GM18508 (cell line): Measurements from ENCODE around the gene CDK16.
"Not testable (repeated sequence)": the region's sequence is repeated elsewhere in the genome, so short reads cannot be mapped to it uniquely, and the experiment has no call there.

Experiments
- ATAC-seq: cut with Tn5 transposase; IDR thresholded peaks from one replicate; pipeline ENCODE4 v1.9.1; 2021; ENCODE audit warnings: moderate number of reproducible peaks; ENCODE audit not compliant: insufficient read depth, unreplicated experiment

The CDK16 gene

GRCh38 chrX:47242321-47242720 lies 23.8 kb downstream of the CDK16 start:
- ATAC-seq, result no peak

DNA sequence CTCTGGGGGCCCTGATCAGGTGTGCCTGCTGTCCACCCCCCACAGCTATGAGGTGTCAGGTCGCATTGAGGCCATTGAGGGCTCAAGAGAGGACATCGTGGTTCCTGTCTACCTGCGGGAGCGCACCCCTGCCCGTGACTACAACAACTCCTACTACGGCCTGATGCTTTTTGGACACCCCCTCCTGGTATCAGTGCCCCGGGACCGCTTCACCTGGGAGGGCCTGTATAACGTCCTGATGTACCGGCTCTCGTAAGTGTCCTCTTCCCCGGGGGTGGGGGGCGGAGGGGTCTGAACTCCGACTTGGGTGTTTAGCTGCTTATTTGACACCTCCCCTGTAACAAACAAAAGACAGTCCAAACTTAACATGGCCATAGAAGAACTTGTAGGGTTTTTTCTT lies 24.9 kb downstream of the CDK16 start:
- ATAC-seq, result no peak

DNA sequence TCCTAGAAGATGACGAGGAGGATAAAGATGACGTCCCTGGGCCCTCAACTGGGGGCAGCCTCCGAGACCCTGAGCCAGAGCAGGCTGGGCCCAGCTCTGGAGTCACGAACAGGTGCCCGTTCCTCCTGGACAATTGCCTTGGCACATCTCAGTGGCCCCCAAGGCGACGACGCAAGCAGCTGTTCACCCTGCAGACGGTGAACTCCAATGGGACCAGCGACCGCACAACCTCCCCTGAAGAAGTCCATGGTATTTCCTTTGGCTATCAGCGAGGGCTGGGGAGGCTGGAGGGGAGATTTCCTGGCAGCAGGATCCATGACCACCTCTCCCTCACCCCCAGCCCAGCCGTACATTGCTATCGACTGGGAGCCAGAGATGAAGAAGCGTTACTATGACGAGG lies 26.2 kb downstream of the CDK16 start:
- no peak for ATAC-seq

- no peak for ATAC-seq
Observed at GRCh38 chrX:47245156-47245555, 26.7 kb downstream of the CDK16 start.

- ATAC-seq, result no peak
Observed at GRCh38 chrX:47247206-47247998, 28.9 kb downstream of the CDK16 start.

DNA sequence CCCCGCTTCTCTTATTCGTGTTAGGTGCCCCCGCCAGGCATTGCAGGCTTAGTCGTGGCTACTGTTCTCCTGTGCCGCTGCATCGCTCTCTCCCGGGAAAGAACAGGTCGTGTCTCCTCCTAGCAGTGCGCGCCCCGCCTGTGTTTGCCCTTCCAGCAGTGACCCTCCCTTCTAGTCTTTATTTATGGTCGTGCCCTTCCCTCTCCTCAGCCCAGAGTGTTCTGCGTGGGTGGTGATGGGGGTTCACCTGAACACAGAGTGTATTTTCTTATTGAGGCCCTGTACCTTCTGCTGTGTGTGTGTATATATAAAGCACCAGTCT lies 29.5 kb downstream of the CDK16 start:
- no peak for ATAC-seq

- no peak for ATAC-seq
Observed at GRCh38 chrX:47248576-47248975, 30.1 kb downstream of the CDK16 start.

- ATAC-seq, result no peak
Observed at GRCh38 chrX:47250017-47250347, 31.5 kb downstream of the CDK16 start.

GRCh38 chrX:47257620-47258019 lies 39.1 kb downstream of the CDK16 start:
- not testable (repeated sequence) for ATAC-seq

DNA sequence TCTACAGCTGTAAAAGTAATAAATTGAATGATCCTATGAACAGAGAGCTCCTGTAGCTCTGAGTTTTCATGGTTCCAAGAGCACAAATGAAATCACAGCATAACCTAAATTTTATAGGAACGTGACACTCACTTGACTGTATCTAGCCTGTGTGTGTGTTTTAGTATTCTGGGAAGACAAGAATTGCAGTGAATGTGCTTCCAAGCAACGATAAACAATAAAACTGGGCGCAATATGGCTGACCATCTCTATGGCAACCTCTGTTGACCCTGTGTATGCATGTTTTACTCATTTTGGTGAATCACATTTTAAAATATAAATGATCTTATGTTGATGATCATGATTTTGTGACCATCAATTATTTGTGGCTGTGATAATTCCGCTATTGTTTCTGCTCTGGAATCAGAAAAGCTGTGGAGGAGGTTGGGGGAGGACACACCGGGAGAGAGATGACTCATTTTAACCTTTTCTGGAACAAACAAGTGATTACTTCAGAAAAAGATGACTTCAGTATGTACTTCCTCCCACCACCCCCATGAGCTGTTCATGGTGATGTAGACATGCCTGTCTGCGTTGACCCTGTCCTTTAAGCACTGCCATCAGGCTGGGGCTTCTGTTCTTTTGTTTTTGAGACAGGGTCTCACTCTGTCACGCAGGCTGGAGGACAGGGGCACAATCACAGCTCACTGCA lies 46.1 kb downstream of the CDK16 start:
- no peak for ATAC-seq

DNA sequence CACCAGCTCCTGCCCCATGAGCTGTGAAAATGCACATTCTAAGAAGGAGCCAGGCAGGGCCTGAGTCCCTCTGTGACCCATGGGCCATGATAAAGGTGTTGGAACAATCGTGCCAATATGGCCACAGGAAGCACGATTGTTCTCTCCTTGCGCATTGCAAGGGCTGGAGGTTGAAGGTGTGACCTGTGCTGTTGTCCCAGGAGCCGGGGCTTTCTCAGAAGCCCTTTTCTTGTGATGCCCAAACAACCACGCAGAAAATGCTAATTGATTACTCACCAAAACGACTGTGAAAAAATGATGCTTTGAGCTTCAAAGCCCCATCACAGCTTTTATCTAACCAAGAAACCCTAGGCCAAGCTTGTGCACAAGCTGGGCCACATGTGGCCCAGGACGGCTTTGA lies 48.2 kb downstream of the CDK16 start:
- ATAC-seq, result no peak

DNA sequence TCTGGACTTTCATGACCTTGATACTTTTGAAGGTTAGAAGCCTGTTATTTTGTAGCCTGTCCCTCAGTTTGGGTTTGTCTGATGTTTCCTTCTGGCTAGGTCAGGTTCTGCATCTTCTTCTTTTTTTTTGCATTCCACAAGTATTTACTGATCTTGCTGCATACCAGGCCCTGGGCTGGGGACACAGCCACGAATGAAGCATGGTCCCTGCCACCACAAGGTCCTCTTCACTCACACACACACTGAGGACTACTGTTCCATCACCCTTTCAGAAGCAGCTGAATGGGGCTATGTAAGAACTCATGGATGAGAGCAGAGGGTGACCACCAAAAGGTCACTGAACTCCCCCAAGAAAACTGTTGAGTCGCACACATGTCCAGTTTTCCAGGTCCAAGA lies 53.5 kb downstream of the CDK16 start:
- ATAC-seq, result no peak

GRCh38 chrX:47273011-47273730 lies 54.7 kb downstream of the CDK16 start:
- no peak for ATAC-seq

- no peak for ATAC-seq
Observed at GRCh38 chrX:47278691-47279090, 60.2 kb downstream of the CDK16 start.
